Activated CD8-positive, alpha-beta T cell treated with anti-CD3 and anti-CD28 coated beads for 36 hours (primary cell): ENCODE measurements around the gene KCNMA1. TPM values are rescaled to one million over a fixed set of nuclear protein-coding genes. Genes with fewer than 3 reads are reported as not detected.

Experiments
- ATAC-seq: fragments of 200-7000 bp; cut with Tn5 transposase; one replicate; pipeline ENCODE4 v1.10.0; 2021; ENCODE audit warnings: mild to moderate bottlenecking, moderate library complexity
- CTCF ChIA-PET: fragments of 350-600 bp; sonication (Branson Sonifier 250); formaldehyde crosslinking; loops from one replicate; lab custom pipeline; 2021; ENCODE audit warnings: antibody characterized with exemption; lab: Charles Lee
- POLR2A ChIA-PET: fragments of 350-600 bp; sonication (Branson Sonifier 250); formaldehyde crosslinking; loops from one replicate; lab custom pipeline; 2021; ENCODE audit warnings: antibody characterized with exemption; lab: Charles Lee
- DNase-seq: peaks from one replicate; pipeline ENCODE4 v3.0.0-alpha.2; 2020
- H3K27ac Mint-ChIP-seq: one replicate; pipeline ENCODE4 v1.8.0; 2021; ENCODE audit warnings: mild to moderate bottlenecking, mixed read lengths
- H3K27me3 Mint-ChIP-seq: one replicate; pipeline ENCODE4 v1.8.0; 2021; ENCODE audit warnings: mixed read lengths
- H3K36me3 Mint-ChIP-seq: one replicate; pipeline ENCODE4 v1.8.0; 2021; ENCODE audit warnings: low read depth, mixed read lengths
- H3K4me1 Mint-ChIP-seq: one replicate; pipeline ENCODE4 v1.8.0; 2021; ENCODE audit warnings: low read depth, mixed read lengths
- H3K4me3 Mint-ChIP-seq: one replicate; pipeline ENCODE4 v1.8.0; 2021; ENCODE audit warnings: mild to moderate bottlenecking, moderate library complexity, mixed read lengths
- H3K9me3 Mint-ChIP-seq: one replicate; pipeline ENCODE4 v1.8.0; 2021; ENCODE audit warnings: mixed read lengths
- CTCF ChIP-seq: fragments of 200-600 bp; IDR thresholded peaks from one replicate; pipeline ENCODE4 v1.8.0; 2022; ENCODE audit warnings: antibody characterized with exemption, mild to moderate bottlenecking
- intact Hi-C: fragments of 100-400 bp; cut with micrococcal nuclease; formaldehyde crosslinking; loops from one replicate; pipeline ENCODE4 v1.10.0; 2022
- total RNA-seq, 2 experiments: library from RNA; stranded (reverse); gene quantifications; one replicate each; pipeline ENCODE4 v1.2.3, GENCODE V29; 2021

Gene KCNMA1
- total RNA-seq, 2 experiments from 2014 or later: 0.18 TPM; not detected in 1

GRCh38 chr10:77034240-77034639, 603.4 kb downstream of the KCNMA1 start:
- intact Hi-C loops: no loop called here
- ATAC-seq: no peak
- no peaks in the 10 kb centered on the region for H3K9me3 Mint-ChIP-seq
- peaks cover 5% of the 10 kb centered on the region for H3K4me1 Mint-ChIP-seq
- no peak overlapping the region for H3K27ac Mint-ChIP-seq
- ChIA-PET POLR2A (no interaction called here), CTCF (no interaction called here)
- no peak for DNase-seq
- no peaks in the 10 kb centered on the region for H3K27me3 Mint-ChIP-seq
- no peaks in the 10 kb centered on the region for H3K36me3 Mint-ChIP-seq
- H3K4me3 Mint-ChIP-seq: no peak overlapping the region
- TF ChIP-seq CTCF: no peak

GRCh38 chr10:77032188-77032570, 605.4 kb downstream of the KCNMA1 start:
- no peak overlapping the region for H3K4me3 Mint-ChIP-seq
- H3K27me3 Mint-ChIP-seq: peaks cover 6% of the 10 kb centered on the region
- CTCF ChIA-PET: no interaction called here
- H3K9me3 Mint-ChIP-seq: no peaks in the 10 kb centered on the region
- ATAC-seq (no peak), DNase-seq (no peak)
- H3K27ac Mint-ChIP-seq: no peak overlapping the region
- POLR2A ChIA-PET: no interaction called here
- no peaks in the 10 kb centered on the region for H3K4me1 Mint-ChIP-seq
- intact Hi-C loops: no loop called here
- TF ChIP-seq CTCF: no peak
- H3K36me3 Mint-ChIP-seq: no peaks in the 10 kb centered on the region

GRCh38 chr10:77031531-77032187, 605.9 kb downstream of the KCNMA1 start:
- DNase-seq: no peak
- Mint-ChIP-seq H3K27ac (no peak overlapping the region), H3K36me3 (no peaks in the 10 kb centered on the region), H3K4me3 (no peak overlapping the region), H3K4me1 (no peaks in the 10 kb centered on the region), H3K27me3 (peaks cover 6% of the 10 kb centered on the region), H3K9me3 (no peaks in the 10 kb centered on the region)
- ChIA-PET POLR2A (no interaction called here), CTCF (no interaction called here)
- no peak for ATAC-seq
- no peak for TF ChIP-seq CTCF
- intact Hi-C loops: no loop called here

- Mint-ChIP-seq H3K4me3 (no peak overlapping the region), H3K27ac (no peak overlapping the region), H3K36me3 (no peaks in the 10 kb centered on the region), H3K9me3 (no peaks in the 10 kb centered on the region), H3K27me3 (peaks cover 6% of the 10 kb centered on the region), H3K4me1 (no peaks in the 10 kb centered on the region)
- TF ChIP-seq CTCF: no peak
- ATAC-seq (no peak), DNase-seq (no peak)
- ChIA-PET POLR2A (no interaction called here), CTCF (no interaction called here)
- intact Hi-C loops: no loop called here
Measured at GRCh38 chr10:77030974-77031373, 606.6 kb downstream of the KCNMA1 start.

- Mint-ChIP-seq H3K36me3 (no peaks in the 10 kb centered on the region), H3K27me3 (peaks cover 6% of the 10 kb centered on the region), H3K9me3 (no peaks in the 10 kb centered on the region), H3K27ac (no peak overlapping the region), H3K4me1 (no peaks in the 10 kb centered on the region), H3K4me3 (no peak overlapping the region)
- CTCF ChIA-PET: interaction anchor here (0.9 kb wide), 1 partner anchor 25 kb away, joined by 3 read pairs; no protein-coding TSS in a partner anchor
- DNase-seq (no peak), ATAC-seq (no peak)
- POLR2A ChIA-PET: no interaction called here
- no peak for TF ChIP-seq CTCF
- intact Hi-C loops: no loop called here
Measured at GRCh38 chr10:77029777-77030717, 607.6 kb downstream of the KCNMA1 start.
